Calu3 (cell line): ENCODE data around the gene RIOX2. TPM values are rescaled to one million over a fixed set of nuclear protein-coding genes. Genes with fewer than 3 reads are reported as not detected.
"Not testable (repeated sequence)": the region's sequence is repeated elsewhere in the genome, so short reads cannot be mapped to it uniquely, and the experiment has no call there.

Source experiments
- BruUV-seq: library from RNA; stranded (reverse); fragments of 400-500 nt; replicated peaks from 2 replicates; lab custom pipeline; 2021; lab: Mats Ljungman, UMichigan
- CTCF ChIA-PET: fragments of 300-600 bp; sonication (Branson Sonifier 250); formaldehyde crosslinking; loops from one replicate; lab custom pipeline; 2022; ENCODE audit warnings: antibody characterized with exemption; lab: Charles Lee
- DNase-seq: peaks from one replicate; pipeline ENCODE4 v3.0.0; 2022
- H3K27ac Mint-ChIP-seq: one replicate; pipeline ENCODE4 v1.8.0; 2022; ENCODE audit warnings: mixed read lengths; ENCODE audit not compliant: unreplicated experiment
- H3K27me3 Mint-ChIP-seq: one replicate; pipeline ENCODE4 v1.8.0; 2022; ENCODE audit warnings: mixed read lengths; ENCODE audit not compliant: unreplicated experiment
- H3K36me3 Mint-ChIP-seq: one replicate; pipeline ENCODE4 v1.8.0; 2022; ENCODE audit warnings: mild to moderate bottlenecking, moderate library complexity, mixed read lengths; ENCODE audit not compliant: insufficient read depth, unreplicated experiment
- H3K4me1 Mint-ChIP-seq: one replicate; pipeline ENCODE4 v1.8.0; 2022; ENCODE audit warnings: mild to moderate bottlenecking, low read depth, mixed read lengths; ENCODE audit not compliant: unreplicated experiment
- H3K4me3 Mint-ChIP-seq: one replicate; pipeline ENCODE4 v1.8.0; 2022; ENCODE audit warnings: mild to moderate bottlenecking, low read depth, moderate library complexity, mixed read lengths; ENCODE audit not compliant: unreplicated experiment
- H3K9me3 Mint-ChIP-seq: one replicate; pipeline ENCODE4 v1.8.0; 2022; ENCODE audit warnings: low read depth, mixed read lengths; ENCODE audit not compliant: unreplicated experiment
- CTCF ChIP-seq: fragments of 200-600 bp; IDR thresholded peaks from one replicate; pipeline ENCODE4 v1.8.0; 2022; ENCODE audit warnings: antibody characterized with exemption; ENCODE audit not compliant: unreplicated experiment
- intact Hi-C: fragments of 100-400 bp; cut with micrococcal nuclease; formaldehyde crosslinking; loops from one replicate; pipeline ENCODE4 v1.10.0; 2022; ENCODE audit not compliant: unreplicated experiment
- total RNA-seq: library from RNA; stranded (reverse); gene quantifications from 2 replicates; pipeline ENCODE4 v1.2.3, GENCODE V29; 2022

Gene RIOX2
- total RNA-seq, 1 experiment from 2014 or later = 32.1 TPM

DNA sequence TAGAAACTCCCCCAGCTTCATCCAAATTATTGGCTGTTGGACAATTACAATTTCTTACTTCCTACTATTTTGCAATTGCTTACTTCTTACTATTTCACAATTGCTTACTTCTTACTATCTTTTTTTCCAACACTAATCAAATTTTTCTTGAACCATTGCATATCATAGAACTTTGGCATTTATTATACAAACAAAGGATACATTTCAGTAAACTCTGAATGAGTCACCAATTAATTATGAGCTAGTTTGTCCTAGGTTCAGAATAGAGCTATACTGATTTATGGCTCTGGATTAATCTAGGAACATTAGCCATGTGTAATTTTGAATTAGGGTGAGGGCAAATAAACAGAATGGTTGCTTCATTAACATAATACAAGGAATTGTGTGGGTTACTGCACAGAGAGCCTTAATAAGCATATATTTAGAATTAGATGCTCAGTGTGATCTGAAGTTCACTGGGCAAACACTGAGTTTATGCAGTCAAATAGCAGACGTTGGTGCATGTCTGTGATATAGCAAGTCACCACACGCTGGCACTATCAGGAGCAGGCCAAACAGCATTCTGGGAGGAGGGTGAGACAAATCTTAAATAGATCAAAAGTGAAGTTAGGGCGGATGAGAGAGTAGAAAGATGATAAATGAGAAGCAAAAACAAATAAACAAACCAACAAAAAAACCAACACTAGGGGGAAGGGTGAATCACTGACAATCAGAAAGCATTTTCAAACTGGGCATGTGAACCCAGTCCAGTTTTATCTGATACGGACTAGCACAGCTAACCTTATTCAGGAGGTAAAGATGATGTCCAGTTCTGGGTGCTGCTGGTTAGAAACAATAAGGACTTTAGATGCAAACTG lies 41.4 kb upstream of the RIOX2 start:
- Mint-ChIP-seq H3K9me3 (no peaks in the 10 kb centered on the region), H3K27me3 (no peaks in the 10 kb centered on the region), H3K4me1 (peaks cover 23% of the 10 kb centered on the region), H3K4me3 (no peak overlapping the region), H3K27ac (peak overlapping the region; percentile 13), H3K36me3 (peaks cover 6% of the 10 kb centered on the region)
- no TSS peak for BruUV-seq
- intact Hi-C loops = loop anchor here (2.0 kb wide), 1 partner anchor 19 kb away; no protein-coding TSS in a partner anchor
- CTCF ChIA-PET = interaction anchor here (1.0 to 2.5 kb wide), 2 partner anchors 9 to 42 kb away, joined by 4 to 17 read pairs; partner anchors contain the start of gene RIOX2
- no peak for DNase-seq
- no peak for TF ChIP-seq CTCF

- H3K4me1 Mint-ChIP-seq = peaks cover 23% of the 10 kb centered on the region
Measured at GRCh38 chr3:98012979-98013378, 40.7 kb upstream of the RIOX2 start.

DNA sequence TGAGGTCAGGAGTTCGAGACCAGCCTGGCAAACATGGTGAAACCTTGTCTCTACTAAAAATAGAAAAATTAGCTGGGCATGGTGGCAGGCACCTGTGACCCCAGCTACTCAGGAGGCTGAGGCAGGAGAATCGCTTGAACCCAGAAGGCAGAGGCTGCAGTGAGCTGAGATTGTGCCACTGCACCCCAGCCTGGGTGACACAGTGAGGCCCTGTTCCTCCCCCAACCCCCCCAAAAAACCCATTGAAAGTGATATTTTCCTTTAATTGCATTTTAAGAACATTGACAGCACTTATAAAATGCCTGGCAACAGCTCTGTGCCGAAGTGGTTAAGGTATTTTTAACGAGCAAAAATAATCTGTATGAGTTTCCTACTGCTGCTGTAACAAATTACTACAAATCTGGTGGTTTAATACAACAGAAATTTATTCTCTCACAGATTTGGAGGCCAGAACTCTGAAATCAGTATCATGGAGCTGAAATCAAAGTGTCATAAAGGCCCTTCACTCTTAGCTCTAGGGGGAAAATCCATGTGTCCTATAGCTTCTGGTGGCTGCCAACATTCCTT lies 38.7 kb upstream of the RIOX2 start:
- BruUV-seq, H3K27me3 Mint-ChIP-seq: not testable (repeated sequence)

More at GRCh38 chr3:98012979-98013378, 40.7 kb upstream of the RIOX2 start:
- DNase-seq = no peak
- CTCF ChIA-PET = interaction anchor here (1.0 to 2.5 kb wide), 2 partner anchors 10 to 41 kb away, joined by 4 to 17 read pairs; partner anchors contain the start of gene RIOX2
- no peak for TF ChIP-seq CTCF
- no TSS peak for BruUV-seq
- H3K27ac Mint-ChIP-seq = peak overlapping the region; percentile 13
- intact Hi-C loops = loop anchor here (2.0 kb wide), 1 partner anchor 18 kb away; no protein-coding TSS in a partner anchor
- H3K9me3 Mint-ChIP-seq = no peaks in the 10 kb centered on the region
- no peaks in the 10 kb centered on the region for H3K27me3 Mint-ChIP-seq
- no peak overlapping the region for H3K4me3 Mint-ChIP-seq
- peaks cover 6% of the 10 kb centered on the region for H3K36me3 Mint-ChIP-seq

GRCh38 chr3:98010194-98010882 lies 38.1 kb upstream of the RIOX2 start:
- no peak for DNase-seq

More for the DNA sequence above, 38.7 kb upstream of the RIOX2 start:
- CTCF ChIA-PET, H3K4me3 Mint-ChIP-seq, DNase-seq, H3K9me3 Mint-ChIP-seq, H3K36me3 Mint-ChIP-seq, intact Hi-C loops, H3K27ac Mint-ChIP-seq: not testable (repeated sequence)
- H3K4me1 Mint-ChIP-seq = peaks cover 23% of the 10 kb centered on the region

More at GRCh38 chr3:98010194-98010882, 38.1 kb upstream of the RIOX2 start:
- intact Hi-C loops = no loop called here
- peaks cover 23% of the 10 kb centered on the region for H3K4me1 Mint-ChIP-seq
- TF ChIP-seq CTCF = no peak
- no peaks in the 10 kb centered on the region for H3K27me3 Mint-ChIP-seq
- BruUV-seq = no TSS peak
- H3K4me3 Mint-ChIP-seq = no peak overlapping the region
- H3K27ac Mint-ChIP-seq = no peak overlapping the region
- H3K36me3 Mint-ChIP-seq = peaks cover 6% of the 10 kb centered on the region
- no peaks in the 10 kb centered on the region for H3K9me3 Mint-ChIP-seq
- CTCF ChIA-PET = no interaction called here
